Measurements from ENCODE around the gene SLC22A23. TPM values are rescaled to one million over a fixed set of nuclear protein-coding genes. Genes with fewer than 3 reads are reported as not detected.

The SLC22A23 gene
- total and polyA plus RNA-seq, 2 experiments from 2014 or later = 6.1 to 38.3 TPM

GRCh38 chr6:3319610-3320200, 137.1 kb downstream of the SLC22A23 start:
- Histone ChIP-seq H4K20me1 (replicated peaks; ENCODE audit: insufficient read depth) (0 out of 2 replicates have a peak, but pooled peaks cover 3% of the 10 kb centered on the region), H3K4me3 (no peak overlapping the region), H3K79me2 (replicated peaks; ENCODE audit: insufficient read depth) (peaks cover 4% of the 10 kb centered on the region; the same call in 1 of the 2 replicates), H3K27ac (ENCODE audit: low read depth) (no peak overlapping the region), H3K4me2 (no peak overlapping the region), H3K36me3 (ENCODE audit: insufficient read depth) (peaks cover 5% of the 10 kb centered on the region; the same call in 1 of the 2 replicates), H3F3A (replicated peaks; ENCODE audit: low read depth) (no peaks in the 10 kb centered on the region), H3K4me1 (ENCODE audit: insufficient read depth) (no peaks in the 10 kb centered on the region), H3K27me3 (ENCODE audit: insufficient read depth) (no peaks in the 10 kb centered on the region), H2AFZ (no peak overlapping the region), H3K9me2 (ENCODE audit: insufficient read depth) (no peaks in the 10 kb centered on the region)
- Mint-ChIP-seq H3K9me3 (no peaks in the 10 kb centered on the region), H3K27ac (no peak overlapping the region), H3K4me3 (no peak overlapping the region), H3K4me1 (peaks cover 18% of the 10 kb centered on the region), H3K36me3 (ENCODE audit: low read depth) (peaks cover 28% of the 10 kb centered on the region), H3K27me3 (ENCODE audit: insufficient read depth, low read depth, poor library complexity) (peaks cover 10% of the 10 kb centered on the region)
- ATAC-seq (no peak), DNase-seq (ENCODE audit: low spot score) (no peak)
- TF ChIP-seq ZNF331 (CRISPR knock-in tag; IDR thresholded peaks at IDR 0.05; ENCODE audit: low read depth) = no peak
- no peak for TF ChIP-seq POLR2AphosphoS5 (IDR thresholded peaks at IDR 0.05; ENCODE audit: low read depth)
- TF ChIP-seq NANOG (IDR thresholded peaks at IDR 0.05; ENCODE audit: borderline replicate concordance) = no peak
- no peak for TF ChIP-seq EZH2phosphoT487 (IDR thresholded peaks at IDR 0.05; ENCODE audit: unreplicated experiment)
- TF ChIP-seq, protein P1, sequence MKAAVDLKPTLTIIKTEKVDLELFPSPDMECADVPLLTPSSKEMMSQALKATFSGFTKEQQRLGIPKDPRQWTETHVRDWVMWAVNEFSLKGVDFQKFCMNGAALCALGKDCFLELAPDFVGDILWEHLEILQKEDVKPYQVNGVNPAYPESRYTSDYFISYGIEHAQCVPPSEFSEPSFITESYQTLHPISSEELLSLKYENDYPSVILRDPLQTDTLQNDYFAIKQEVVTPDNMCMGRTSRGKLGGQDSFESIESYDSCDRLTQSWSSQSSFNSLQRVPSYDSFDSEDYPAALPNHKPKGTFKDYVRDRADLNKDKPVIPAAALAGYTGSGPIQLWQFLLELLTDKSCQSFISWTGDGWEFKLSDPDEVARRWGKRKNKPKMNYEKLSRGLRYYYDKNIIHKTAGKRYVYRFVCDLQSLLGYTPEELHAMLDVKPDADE (IDR thresholded peaks at IDR 0.05) = no peak
- no peak for TF ChIP-seq CREB1 (CRISPR knock-in tag; IDR thresholded peaks at IDR 0.05; ENCODE audit: low read depth)
- TF ChIP-seq JUNB (IDR thresholded peaks at IDR 0.05; ENCODE audit: unreplicated experiment) = no peak
- no peak for TF ChIP-seq EZH2 (IDR thresholded peaks at IDR 0.05; ENCODE audit: low read depth, unreplicated experiment)
- TF ChIP-seq REST (IDR thresholded peaks at IDR 0.05; ENCODE audit: unreplicated experiment) = no peak
- no peak for TF ChIP-seq STAT1 (IDR thresholded peaks at IDR 0.05; ENCODE audit: unreplicated experiment)
- no peak for TF ChIP-seq ZNF114 (CRISPR knock-in tag; IDR thresholded peaks at IDR 0.05)
- no peak for TF ChIP-seq ZNF462 (CRISPR knock-in tag; IDR thresholded peaks at IDR 0.05)
- TF ChIP-seq, protein P2, sequence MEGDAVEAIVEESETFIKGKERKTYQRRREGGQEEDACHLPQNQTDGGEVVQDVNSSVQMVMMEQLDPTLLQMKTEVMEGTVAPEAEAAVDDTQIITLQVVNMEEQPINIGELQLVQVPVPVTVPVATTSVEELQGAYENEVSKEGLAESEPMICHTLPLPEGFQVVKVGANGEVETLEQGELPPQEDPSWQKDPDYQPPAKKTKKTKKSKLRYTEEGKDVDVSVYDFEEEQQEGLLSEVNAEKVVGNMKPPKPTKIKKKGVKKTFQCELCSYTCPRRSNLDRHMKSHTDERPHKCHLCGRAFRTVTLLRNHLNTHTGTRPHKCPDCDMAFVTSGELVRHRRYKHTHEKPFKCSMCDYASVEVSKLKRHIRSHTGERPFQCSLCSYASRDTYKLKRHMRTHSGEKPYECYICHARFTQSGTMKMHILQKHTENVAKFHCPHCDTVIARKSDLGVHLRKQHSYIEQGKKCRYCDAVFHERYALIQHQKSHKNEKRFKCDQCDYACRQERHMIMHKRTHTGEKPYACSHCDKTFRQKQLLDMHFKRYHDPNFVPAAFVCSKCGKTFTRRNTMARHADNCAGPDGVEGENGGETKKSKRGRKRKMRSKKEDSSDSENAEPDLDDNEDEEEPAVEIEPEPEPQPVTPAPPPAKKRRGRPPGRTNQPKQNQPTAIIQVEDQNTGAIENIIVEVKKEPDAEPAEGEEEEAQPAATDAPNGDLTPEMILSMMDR (conservative IDR thresholded peaks at IDR 0.05; ENCODE audit: low read depth in 2 of 2) = no peak
